Fibroblast of skin of left biceps (primary cell): ENCODE results near the gene RASSF5.

Experiments
- DNase-seq, 2 experiments: peaks; one replicate each; pipeline ENCODE4 v3.0.0-alpha.2; 2013; ENCODE audit warnings: low read depth in 2 of 2

The RASSF5 gene

GRCh38 chr1:206635080-206635977 lies 128.0 kb downstream of the RASSF5 start, which contains the start of gene DYRK3:
TSS of gene DYRK3 (plus strand) at chr1:206635536. CDS start at chr1:206635704, 168 bp downstream.
- DNase-seq = peak; percentile 76 to 86

- no peak for DNase-seq
These were observed 128.6 kb downstream of the RASSF5 start for GRCh38 chr1:206635978-206636345.

GRCh38 chr1:206636671-206637070 lies 129.3 kb downstream of the RASSF5 start:
- DNase-seq = no peak

- DNase-seq = no peak
These were observed 130.3 kb downstream of the RASSF5 start for GRCh38 chr1:206637605-206638004.
